Endodermal cell (in vitro differentiated cells): ENCODE results near the gene SKAP1. TPM values are rescaled to one million over a fixed set of nuclear protein-coding genes. Genes with fewer than 3 reads are reported as not detected.
A peak's percentile ranks its signal among the peaks of the same experiment; 100 is the strongest.

Source experiments
- DNase-seq: peaks from one replicate; pipeline ENCODE4 v3.0.0-alpha.2; 2017
- H3K27ac ChIP-seq: 2 replicates; pipeline ENCODE4 v1.5.1; 2013; ENCODE audit warnings: mild to moderate bottlenecking, low read depth, low read length, moderate library complexity
- H3K27me3 ChIP-seq: 2 replicates; pipeline ENCODE4 v1.6.1; 2013; ENCODE audit warnings: mild to moderate bottlenecking, low read length, moderate library complexity; ENCODE audit not compliant: insufficient read depth, control insufficient read depth, poor library complexity, severe bottlenecking
- H3K36me3 ChIP-seq: 2 replicates; pipeline ENCODE4 v1.7.0; 2013; ENCODE audit warnings: mild to moderate bottlenecking, low read length, moderate library complexity; ENCODE audit not compliant: control insufficient read depth, insufficient read depth
- H3K4me1 ChIP-seq: one replicate; pipeline ENCODE4 v1.7.0; 2013; ENCODE audit warnings: low read length; ENCODE audit not compliant: control insufficient read depth, insufficient read depth
- H3K4me3 ChIP-seq: 2 replicates; pipeline ENCODE4 v1.5.1; 2013; ENCODE audit warnings: mild to moderate bottlenecking, low read length, moderate library complexity
- H3K9ac ChIP-seq: 2 replicates; pipeline ENCODE4 v1.6.1; 2013; ENCODE audit warnings: mild to moderate bottlenecking, low read length, moderate library complexity; ENCODE audit not compliant: poor library complexity, severe bottlenecking; ENCODE audit errors: extremely low read depth
- H3K9me3 ChIP-seq: 2 replicates; pipeline ENCODE4 v1.6.1; 2013; ENCODE audit warnings: mild to moderate bottlenecking, low read length, moderate library complexity; ENCODE audit not compliant: control insufficient read depth
- H3K27ac Mint-ChIP-seq: 2 replicates; pipeline ENCODE4 v1.8.0; 2020; ENCODE audit warnings: mixed read lengths
- H3K27me3 Mint-ChIP-seq: 2 replicates; pipeline ENCODE4 v1.8.0; 2021; ENCODE audit warnings: mild to moderate bottlenecking, mixed read lengths; ENCODE audit not compliant: insufficient read depth
- H3K36me3 Mint-ChIP-seq: 2 replicates; pipeline ENCODE4 v1.8.0; 2020; ENCODE audit warnings: low read depth, mixed read lengths
- H3K4me1 Mint-ChIP-seq: 2 replicates; pipeline ENCODE4 v1.8.0; 2020; ENCODE audit warnings: mixed read lengths
- H3K4me3 Mint-ChIP-seq: 2 replicates; pipeline ENCODE4 v1.8.0; 2020; ENCODE audit warnings: mild to moderate bottlenecking, moderate library complexity, mixed read lengths
- H3K9me3 Mint-ChIP-seq: 2 replicates; pipeline ENCODE4 v1.8.0; 2020; ENCODE audit warnings: mild to moderate bottlenecking, mixed read lengths
- WGBS, 2 experiments: methylation state at CpG; one replicate each; pipeline versions ENCODE4 v1.1.5 to v1.1.7; 2013; ENCODE audit warnings: missing lambda C conversion rate in 2 of 2, mixed read lengths in 1 of 2; ENCODE audit not compliant: insufficient coverage in 1 of 2, insufficient read length in 1 of 2; 5-methylcytosine and 5-hydroxymethylcytosine counted together
- total RNA-seq, 2 donors: library from RNA; stranded (reverse); fragmentation: NEBNext Ultra II Directional in 1 of 2; extraction: Animal tissue kit (Norgen Biotek cat#: 25700) in 1 of 2; gene quantifications; 2 replicates in 1 of 2; 3 replicates in 1 of 2; pipeline ENCODE4 v1.2.1, GENCODE V29; 2021
- TF ChIP-seq, protein P1 (sequence below): fragments of 200-600 bp; sonication (generic); conservative IDR thresholded peaks from 2 replicates; pipeline ENCODE4 v1.5.0; 2021; ENCODE audit warnings: antibody characterized with exemption, mild to moderate bottlenecking

Gene SKAP1
- total RNA-seq, 2 donors from 2014 or later: 0.31 to 0.53 TPM

DNA sequence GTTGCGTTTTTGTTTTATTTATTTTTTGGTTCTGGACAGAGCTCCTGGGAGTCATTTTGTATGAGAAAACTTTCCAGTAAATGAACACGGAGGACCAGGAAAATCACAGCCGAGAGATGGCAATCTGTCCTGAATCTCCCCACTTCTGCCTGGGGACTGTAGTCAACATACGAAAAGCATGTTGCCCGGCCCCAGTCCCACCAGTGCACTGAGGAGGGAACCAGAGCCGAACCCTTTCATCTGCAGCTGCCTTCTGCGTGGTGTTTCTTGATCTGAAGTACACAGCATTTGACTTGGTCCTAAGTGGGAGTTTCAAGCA is 303.5 kb downstream of the SKAP1 start:
- Histone ChIP-seq H3K9me3 (no peaks in the 10 kb centered on the region), H3K27ac (no peak overlapping the region), H3K4me3 (no peak overlapping the region), H3K27me3 (no peaks in the 10 kb centered on the region), H3K9ac (no peak overlapping the region), H3K4me1 (no peaks in the 10 kb centered on the region), H3K36me3 (peaks cover 18% of the 10 kb centered on the region)
- TF ChIP-seq, protein P1, sequence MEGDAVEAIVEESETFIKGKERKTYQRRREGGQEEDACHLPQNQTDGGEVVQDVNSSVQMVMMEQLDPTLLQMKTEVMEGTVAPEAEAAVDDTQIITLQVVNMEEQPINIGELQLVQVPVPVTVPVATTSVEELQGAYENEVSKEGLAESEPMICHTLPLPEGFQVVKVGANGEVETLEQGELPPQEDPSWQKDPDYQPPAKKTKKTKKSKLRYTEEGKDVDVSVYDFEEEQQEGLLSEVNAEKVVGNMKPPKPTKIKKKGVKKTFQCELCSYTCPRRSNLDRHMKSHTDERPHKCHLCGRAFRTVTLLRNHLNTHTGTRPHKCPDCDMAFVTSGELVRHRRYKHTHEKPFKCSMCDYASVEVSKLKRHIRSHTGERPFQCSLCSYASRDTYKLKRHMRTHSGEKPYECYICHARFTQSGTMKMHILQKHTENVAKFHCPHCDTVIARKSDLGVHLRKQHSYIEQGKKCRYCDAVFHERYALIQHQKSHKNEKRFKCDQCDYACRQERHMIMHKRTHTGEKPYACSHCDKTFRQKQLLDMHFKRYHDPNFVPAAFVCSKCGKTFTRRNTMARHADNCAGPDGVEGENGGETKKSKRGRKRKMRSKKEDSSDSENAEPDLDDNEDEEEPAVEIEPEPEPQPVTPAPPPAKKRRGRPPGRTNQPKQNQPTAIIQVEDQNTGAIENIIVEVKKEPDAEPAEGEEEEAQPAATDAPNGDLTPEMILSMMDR: no peak
- Mint-ChIP-seq H3K27me3 (no peaks in the 10 kb centered on the region), H3K36me3 (peaks cover 22% of the 10 kb centered on the region), H3K9me3 (no peaks in the 10 kb centered on the region), H3K4me3 (no peak overlapping the region), H3K4me1 (peaks cover 9% of the 10 kb centered on the region), H3K27ac (peak overlapping the region; percentile 21)
- 89 to 94% methylated on average over 7 of the region's 7 CpGs for WGBS, 2 experiments
- DNase-seq: peak; percentile 34

DNA sequence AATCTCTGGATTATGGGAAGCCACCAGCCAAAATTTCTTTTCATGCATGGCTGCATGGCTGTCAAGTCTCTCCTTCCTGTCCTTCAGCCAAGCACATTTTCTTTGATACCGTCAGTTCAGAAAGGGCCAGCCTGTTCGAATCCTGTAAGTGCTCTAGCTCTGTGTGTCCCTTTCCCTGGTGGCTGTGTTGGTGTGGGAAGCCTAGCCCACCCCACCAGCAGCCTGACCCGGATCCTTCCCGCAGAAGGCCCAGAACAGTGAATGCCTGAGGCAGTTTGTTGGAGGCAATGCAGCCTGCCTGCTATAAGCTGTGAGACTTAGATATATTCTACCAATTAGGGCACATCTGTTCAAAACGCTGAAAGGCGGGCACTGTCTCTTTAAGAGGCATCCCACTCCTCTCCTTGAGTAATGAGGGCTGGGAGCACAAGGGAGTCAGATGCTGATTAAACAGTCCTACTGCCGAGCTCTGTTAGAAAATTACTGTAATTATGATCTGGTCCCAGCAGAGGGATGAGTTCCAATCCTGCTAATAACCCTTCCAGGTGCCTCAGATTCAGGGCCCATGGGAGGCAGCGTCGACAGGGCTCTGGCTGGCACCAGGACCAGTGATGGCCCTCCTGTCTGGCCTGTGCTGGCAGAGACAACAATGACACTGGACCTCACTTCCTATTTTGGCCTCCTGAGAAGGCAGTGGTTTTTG is 304.0 kb downstream of the SKAP1 start:
- Histone ChIP-seq H3K4me3 (no peak overlapping the region), H3K36me3 (peaks cover 22% of the 10 kb centered on the region), H3K9me3 (no peaks in the 10 kb centered on the region), H3K27ac (no peak overlapping the region), H3K4me1 (no peaks in the 10 kb centered on the region), H3K9ac (no peak overlapping the region), H3K27me3 (no peaks in the 10 kb centered on the region)
- WGBS, 2 experiments: 76 to 84% methylated on average over 9 of the region's 9 CpGs
- Mint-ChIP-seq H3K27ac (peak overlapping the region; percentile 52), H3K9me3 (no peaks in the 10 kb centered on the region), H3K27me3 (no peaks in the 10 kb centered on the region), H3K4me1 (peaks cover 9% of the 10 kb centered on the region), H3K4me3 (no peak overlapping the region), H3K36me3 (peaks cover 27% of the 10 kb centered on the region)
- TF ChIP-seq, protein P1: no peak
- peak; percentile 33 for DNase-seq

DNA sequence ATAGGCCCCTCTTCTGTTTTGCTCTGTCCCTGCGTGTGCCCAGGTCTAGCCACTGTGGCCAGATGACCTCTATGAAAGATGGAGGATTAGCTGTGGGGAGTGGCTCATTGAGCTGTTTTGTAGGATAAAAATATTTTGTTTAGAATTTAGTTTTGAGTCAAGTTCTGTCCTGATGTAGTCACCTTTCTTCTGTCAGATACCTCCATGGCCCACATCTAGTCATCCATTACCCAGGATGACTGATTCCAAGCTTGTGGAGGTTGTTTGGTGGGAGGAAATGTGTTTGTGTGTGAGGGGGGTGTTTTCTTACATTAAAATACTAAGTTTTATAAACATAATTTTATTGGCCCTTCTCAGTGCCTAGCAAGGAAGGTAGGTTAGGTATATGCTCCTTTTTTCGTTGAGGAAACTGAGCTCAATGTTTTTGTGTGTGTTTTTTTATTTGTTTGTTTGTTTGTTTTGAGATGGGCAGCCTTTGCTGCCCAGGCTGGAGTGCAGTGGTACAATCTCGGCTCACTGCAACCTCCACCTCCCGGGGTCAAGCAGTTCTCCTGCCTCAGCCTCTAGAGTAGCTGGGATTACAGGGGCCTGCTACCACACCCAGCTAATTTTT is 306.1 kb downstream of the SKAP1 start:
- H3K36me3 Mint-ChIP-seq: peaks cover 38% of the 10 kb centered on the region
- no peak overlapping the region for H3K9ac ChIP-seq
- peaks cover 3% of the 10 kb centered on the region for H3K4me1 Mint-ChIP-seq
- H3K4me1 ChIP-seq: no peaks in the 10 kb centered on the region
- no peaks in the 10 kb centered on the region for H3K9me3 ChIP-seq
- no peak overlapping the region for H3K4me3 ChIP-seq
- no peak overlapping the region for H3K27ac Mint-ChIP-seq
- H3K27ac ChIP-seq: peak overlapping the region; percentile 78
- DNase-seq: no peak
- H3K4me3 Mint-ChIP-seq: no peak overlapping the region
- H3K27me3 Mint-ChIP-seq: no peaks in the 10 kb centered on the region
- TF ChIP-seq, protein P1: no peak
- H3K36me3 ChIP-seq: peaks cover 32% of the 10 kb centered on the region
- H3K9me3 Mint-ChIP-seq: no peaks in the 10 kb centered on the region
- 92% methylated on average over 4 of the region's 4 CpGs; no CpG with 5 or more reads in 1 of the 2 experiments for WGBS, 2 experiments
- H3K27me3 ChIP-seq: no peaks in the 10 kb centered on the region
